Activated naive CD8-positive, alpha-beta T cell (primary cell): ENCODE results near the gene LBX2.

Source experiments
- H3K27ac Mint-ChIP-seq: one replicate; pipeline ENCODE4 v1.8.0; 2021; ENCODE audit warnings: mixed read lengths
- H3K27me3 Mint-ChIP-seq: one replicate; pipeline ENCODE4 v1.8.0; 2021; ENCODE audit warnings: mixed read lengths
- H3K36me3 Mint-ChIP-seq: one replicate; pipeline ENCODE4 v1.8.0; 2021; ENCODE audit warnings: mixed read lengths
- H3K4me1 Mint-ChIP-seq: one replicate; pipeline ENCODE4 v1.8.0; 2021; ENCODE audit warnings: low read depth, mixed read lengths
- H3K4me3 Mint-ChIP-seq: one replicate; pipeline ENCODE4 v1.8.0; 2021; ENCODE audit warnings: mild to moderate bottlenecking, mixed read lengths
- H3K9me3 Mint-ChIP-seq: one replicate; pipeline ENCODE4 v1.8.0; 2021; ENCODE audit warnings: low read depth, mixed read lengths

The LBX2 gene

GRCh38 chr2:74530239-74531187 is 31.1 kb upstream of the LBX2 start:
- Mint-ChIP-seq H3K27ac (peak overlapping the region; percentile 92), H3K27me3 (no peaks in the 10 kb centered on the region), H3K4me3 (peak overlapping the region; percentile 98), H3K4me1 (peaks cover 36% of the 10 kb centered on the region), H3K36me3 (peaks cover 18% of the 10 kb centered on the region), H3K9me3 (no peaks in the 10 kb centered on the region)

DNA sequence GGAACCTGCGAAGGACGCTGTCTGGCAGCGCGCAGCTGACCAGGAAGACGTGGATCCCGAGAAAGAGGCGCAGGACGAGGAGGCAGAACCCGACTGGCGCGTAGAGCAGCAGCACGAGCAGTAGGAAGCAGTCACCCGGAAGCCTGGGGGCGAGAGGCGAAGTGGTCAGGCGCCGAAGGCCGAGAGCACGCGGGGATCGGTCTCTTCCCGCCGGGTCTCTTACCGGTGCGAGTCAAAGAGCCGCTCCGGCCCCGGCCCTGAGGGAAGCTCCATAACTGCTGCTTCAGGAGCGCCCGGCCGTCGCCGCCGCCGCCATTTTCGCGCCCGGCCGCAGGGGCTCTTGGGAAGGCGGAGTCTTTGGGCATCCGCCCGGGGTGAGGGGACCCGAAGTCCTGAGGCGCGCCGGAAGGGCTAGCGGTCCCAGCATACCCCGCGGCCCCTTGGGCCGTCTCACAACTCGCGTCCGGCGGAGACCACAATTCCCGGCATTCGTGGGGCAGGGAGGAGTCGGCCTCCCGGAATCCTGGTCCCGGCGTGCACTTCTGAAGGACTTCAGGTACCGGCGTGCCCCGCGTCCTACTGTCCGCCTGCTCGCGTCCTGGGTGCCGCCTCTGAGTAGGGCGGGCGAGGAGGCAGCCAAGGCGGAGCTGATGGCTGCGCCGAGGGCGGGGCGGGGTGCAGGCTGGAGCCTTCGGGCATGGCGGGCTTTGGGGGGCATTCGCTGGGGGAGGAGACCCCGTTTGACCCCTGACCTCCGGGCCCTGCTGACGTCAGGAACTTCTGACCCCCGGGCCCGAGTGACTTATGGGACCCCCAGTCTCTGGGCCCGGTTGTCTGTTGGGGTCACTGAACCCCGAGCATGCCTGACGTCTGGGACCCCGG is 30.2 kb upstream of the LBX2 start, which contains the start of the genes AUP1 and HTRA2:
AUP1 (minus strand) TSS at position 350 of the 882 bp plus-strand sequence; CDS start at position 273, 77 bp downstream.
HTRA2 (plus strand) TSS at position 577 of the 882 bp plus-strand sequence; CDS start at position 651, 74 bp downstream.
- Mint-ChIP-seq H3K36me3 (peaks cover 18% of the 10 kb centered on the region), H3K9me3 (no peaks in the 10 kb centered on the region), H3K4me3 (peak within 1 kb of the TSS; percentile 98), H3K27me3 (no peaks in the 10 kb centered on the region), H3K4me1 (peaks cover 36% of the 10 kb centered on the region), H3K27ac (peak within 1 kb of the TSS; percentile 95)

GRCh38 chr2:74528600-74529356 is 29.4 kb upstream of the LBX2 start:
- H3K36me3 Mint-ChIP-seq: peaks cover 18% of the 10 kb centered on the region
- H3K4me3 Mint-ChIP-seq: peak overlapping the region; percentile 98
- H3K27ac Mint-ChIP-seq: peak overlapping the region; percentile 95
- no peaks in the 10 kb centered on the region for H3K9me3 Mint-ChIP-seq
- H3K4me1 Mint-ChIP-seq: peaks cover 36% of the 10 kb centered on the region
- no peaks in the 10 kb centered on the region for H3K27me3 Mint-ChIP-seq

- Mint-ChIP-seq H3K4me1 (peaks cover 35% of the 10 kb centered on the region), H3K27me3 (no peaks in the 10 kb centered on the region), H3K27ac (no peak overlapping the region), H3K36me3 (peaks cover 18% of the 10 kb centered on the region), H3K9me3 (no peaks in the 10 kb centered on the region), H3K4me3 (peak overlapping the region; percentile 98)
Measured at GRCh38 chr2:74527741-74528140, 28.3 kb upstream of the LBX2 start.

DNA sequence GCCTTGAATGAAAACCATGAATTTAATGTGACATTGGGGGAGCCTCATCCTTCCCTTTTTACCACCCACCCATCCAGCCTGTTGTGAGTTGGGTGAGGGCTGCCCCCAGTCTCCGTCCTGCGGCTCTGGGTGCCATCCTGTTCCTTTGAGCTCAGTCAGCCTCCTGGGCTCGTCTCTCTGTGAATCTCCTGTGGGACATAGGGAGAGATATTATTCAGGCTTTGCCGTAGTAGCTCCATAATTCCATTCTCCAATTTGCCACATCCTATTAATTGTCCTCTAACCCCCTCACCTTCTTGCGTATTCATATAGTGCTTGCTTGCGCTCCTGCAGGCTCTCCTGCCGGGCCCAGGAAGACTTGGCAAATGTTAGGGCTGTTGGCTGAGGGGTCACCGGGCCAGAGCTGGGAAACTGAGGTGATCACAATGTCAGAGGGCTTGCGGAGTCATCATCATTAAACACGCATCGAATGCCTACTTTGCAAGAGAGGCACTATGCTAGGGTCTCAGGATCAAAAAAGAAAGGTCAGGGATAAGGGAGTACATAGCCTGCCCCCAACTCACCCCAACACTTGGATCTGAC is 27.3 kb upstream of the LBX2 start:
- no peaks in the 10 kb centered on the region for H3K9me3 Mint-ChIP-seq
- H3K4me3 Mint-ChIP-seq: peak overlapping the region; percentile 98
- no peak overlapping the region for H3K27ac Mint-ChIP-seq
- H3K36me3 Mint-ChIP-seq: peaks cover 16% of the 10 kb centered on the region
- peaks cover 29% of the 10 kb centered on the region for H3K4me1 Mint-ChIP-seq
- H3K27me3 Mint-ChIP-seq: no peaks in the 10 kb centered on the region

GRCh38 chr2:74525717-74526648 is 26.6 kb upstream of the LBX2 start, which contains the start of gene DQX1:
TSS of gene DQX1 (minus strand) at chr2:74526231. CDS start at chr2:74525729, 502 bp downstream.
- peaks cover 22% of the 10 kb centered on the region for H3K4me1 Mint-ChIP-seq
- no peaks in the 10 kb centered on the region for H3K27me3 Mint-ChIP-seq
- peak within 1 kb of the TSS; percentile 98 for H3K4me3 Mint-ChIP-seq
- H3K36me3 Mint-ChIP-seq: peaks cover 16% of the 10 kb centered on the region
- H3K9me3 Mint-ChIP-seq: no peaks in the 10 kb centered on the region
- H3K27ac Mint-ChIP-seq: peak within 1 kb of the TSS; percentile 34

- no peak overlapping the region for H3K4me3 Mint-ChIP-seq
- peaks cover 16% of the 10 kb centered on the region for H3K4me1 Mint-ChIP-seq
- peaks cover 4% of the 10 kb centered on the region for H3K27me3 Mint-ChIP-seq
- H3K36me3 Mint-ChIP-seq: peaks cover 16% of the 10 kb centered on the region
- H3K27ac Mint-ChIP-seq: no peak overlapping the region
- H3K9me3 Mint-ChIP-seq: no peaks in the 10 kb centered on the region
Measured at GRCh38 chr2:74524955-74525716, 25.7 kb upstream of the LBX2 start.

DNA sequence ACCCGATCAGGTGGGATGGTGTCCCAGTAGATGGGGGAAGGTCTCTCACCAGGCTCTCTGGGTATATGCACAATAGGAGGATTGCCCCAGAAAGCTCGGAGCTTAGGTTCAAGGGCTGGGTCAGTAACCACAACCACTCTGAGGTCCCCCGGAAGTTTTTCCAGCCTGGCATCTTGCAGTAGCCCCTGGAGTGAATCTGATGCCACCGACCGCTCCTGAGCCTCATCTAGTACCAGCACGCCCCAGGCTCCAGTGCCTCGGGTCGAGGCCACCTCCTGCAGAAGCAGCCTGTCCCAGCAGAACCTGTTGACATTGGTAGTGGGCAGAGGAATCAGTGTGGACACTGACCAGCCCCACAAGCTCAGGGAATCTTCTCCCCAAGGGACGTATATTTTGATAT is 24.6 kb upstream of the LBX2 start:
- no peak overlapping the region for H3K27ac Mint-ChIP-seq
- H3K9me3 Mint-ChIP-seq: no peaks in the 10 kb centered on the region
- H3K36me3 Mint-ChIP-seq: peaks cover 16% of the 10 kb centered on the region
- H3K4me1 Mint-ChIP-seq: peaks cover 16% of the 10 kb centered on the region
- H3K4me3 Mint-ChIP-seq: no peak overlapping the region
- peaks cover 13% of the 10 kb centered on the region for H3K27me3 Mint-ChIP-seq

- Mint-ChIP-seq H3K27me3 (peaks cover 26% of the 10 kb centered on the region), H3K27ac (no peak overlapping the region), H3K36me3 (peaks cover 10% of the 10 kb centered on the region), H3K4me3 (no peak overlapping the region), H3K9me3 (no peaks in the 10 kb centered on the region), H3K4me1 (peaks cover 10% of the 10 kb centered on the region)
Measured at GRCh38 chr2:74522516-74522915, 23.1 kb upstream of the LBX2 start.

DNA sequence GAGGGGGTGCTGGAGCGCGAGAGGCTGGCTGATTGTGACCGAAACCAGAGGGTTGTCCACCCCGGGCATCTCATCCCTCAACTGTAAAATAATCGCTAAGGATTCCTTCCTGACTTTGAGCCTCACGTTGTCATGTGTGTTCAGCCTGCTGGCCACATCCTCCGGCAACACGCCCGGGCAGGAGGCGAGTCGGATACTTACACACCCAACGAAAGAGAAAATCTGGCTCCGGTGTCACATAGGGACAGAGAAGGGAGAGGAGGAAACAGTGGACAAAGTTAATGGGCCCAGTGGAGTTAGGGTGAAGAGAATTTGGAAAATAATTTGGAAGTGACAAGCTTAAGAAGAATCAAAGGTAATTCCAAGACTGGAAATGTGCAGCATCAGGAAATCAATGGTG is 17.2 kb upstream of the LBX2 start:
- no peak overlapping the region for H3K27ac Mint-ChIP-seq
- no peaks in the 10 kb centered on the region for H3K9me3 Mint-ChIP-seq
- peaks cover 14% of the 10 kb centered on the region for H3K4me1 Mint-ChIP-seq
- H3K36me3 Mint-ChIP-seq: no peaks in the 10 kb centered on the region
- H3K27me3 Mint-ChIP-seq: peaks cover 50% of the 10 kb centered on the region
- H3K4me3 Mint-ChIP-seq: peak overlapping the region; percentile 76

DNA sequence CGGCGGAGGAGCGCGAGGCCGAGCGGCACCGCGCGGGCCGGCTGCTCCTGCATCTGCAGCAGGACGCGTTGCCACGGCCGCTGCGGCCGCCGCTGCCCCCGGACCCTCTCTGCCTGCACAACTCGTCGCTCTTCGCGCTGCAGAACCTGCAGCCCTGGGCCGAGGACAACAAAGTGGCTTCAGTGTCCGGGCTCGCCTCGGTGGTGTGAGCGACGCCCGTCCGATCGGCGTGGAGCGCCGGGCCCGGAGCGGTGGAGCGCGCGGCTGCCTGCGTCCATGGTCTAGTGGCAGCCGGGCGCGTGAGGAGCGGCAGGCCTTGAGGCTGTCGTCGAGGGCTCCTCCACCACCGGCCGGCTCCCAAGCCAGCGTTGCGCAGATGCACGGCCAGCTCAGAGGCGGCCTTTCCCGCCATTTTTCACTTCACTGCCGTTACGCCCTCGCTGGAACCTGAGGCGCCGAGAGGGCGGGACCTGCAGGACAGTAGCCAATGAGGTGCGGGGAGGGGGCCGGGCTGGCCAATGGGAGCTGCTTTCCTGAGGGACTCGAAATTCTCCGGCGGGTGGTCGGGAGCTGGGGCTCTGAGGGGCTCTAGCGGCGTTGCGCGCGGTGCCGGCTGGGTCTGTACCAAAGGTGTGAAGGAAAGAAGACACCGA is 16.7 kb upstream of the LBX2 start:
- no peaks in the 10 kb centered on the region for H3K36me3 Mint-ChIP-seq
- H3K27ac Mint-ChIP-seq: no peak overlapping the region

DNA sequence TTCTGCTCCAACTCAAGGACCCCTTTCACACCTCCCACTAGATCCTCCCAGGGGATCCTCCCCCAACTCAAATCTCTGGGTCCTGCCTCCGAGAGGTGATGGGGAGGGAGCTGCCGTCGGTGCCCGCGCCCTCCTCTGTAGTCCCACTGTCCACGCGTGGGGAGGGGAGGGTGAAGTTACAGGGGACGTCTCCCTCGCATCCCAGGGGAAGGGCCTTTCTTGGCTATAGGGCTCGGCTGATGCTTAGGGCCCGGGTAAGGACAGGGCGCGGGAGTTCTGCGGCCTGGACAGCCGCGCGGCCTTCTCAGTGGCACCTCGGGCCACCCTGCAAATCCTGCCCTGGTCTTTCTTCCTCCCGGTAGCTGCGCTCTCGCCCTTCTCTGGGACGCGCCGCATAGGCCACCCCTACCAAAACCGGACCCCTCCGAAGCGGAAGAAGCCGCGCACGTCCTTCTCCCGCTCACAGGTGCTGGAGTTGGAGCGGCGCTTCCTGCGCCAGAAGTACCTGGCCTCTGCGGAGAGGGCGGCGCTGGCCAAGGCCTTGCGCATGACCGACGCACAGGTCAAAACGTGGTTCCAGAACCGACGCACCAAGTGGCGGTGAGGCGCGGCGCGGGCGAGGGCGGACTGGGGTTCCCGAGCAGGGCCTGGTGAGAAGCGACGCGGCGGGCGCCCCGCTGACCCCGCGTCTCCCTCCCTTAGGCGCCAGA is 16.0 kb upstream of the LBX2 start:
- no peaks in the 10 kb centered on the region for H3K9me3 Mint-ChIP-seq

More for the DNA sequence above, 16.7 kb upstream of the LBX2 start:
- H3K9me3 Mint-ChIP-seq: no peaks in the 10 kb centered on the region
- peak overlapping the region; percentile 76 for H3K4me3 Mint-ChIP-seq
- peaks cover 52% of the 10 kb centered on the region for H3K27me3 Mint-ChIP-seq
- H3K4me1 Mint-ChIP-seq: peaks cover 14% of the 10 kb centered on the region

More for the DNA sequence above, 16.0 kb upstream of the LBX2 start:
- H3K27ac Mint-ChIP-seq: no peak overlapping the region
- peaks cover 14% of the 10 kb centered on the region for H3K4me1 Mint-ChIP-seq
- peak overlapping the region; percentile 65 for H3K4me3 Mint-ChIP-seq
- no peaks in the 10 kb centered on the region for H3K36me3 Mint-ChIP-seq
- peaks cover 52% of the 10 kb centered on the region for H3K27me3 Mint-ChIP-seq
